GM19023 (cell line): Measurements from ENCODE around the gene SPEM2.

ENCODE experiments used
- ATAC-seq: cut with Tn5 transposase; IDR thresholded peaks from one replicate; pipeline ENCODE4 v1.9.1; 2021; ENCODE audit warnings: mild to moderate bottlenecking, moderate library complexity; ENCODE audit not compliant: unreplicated experiment

The SPEM2 gene

DNA sequence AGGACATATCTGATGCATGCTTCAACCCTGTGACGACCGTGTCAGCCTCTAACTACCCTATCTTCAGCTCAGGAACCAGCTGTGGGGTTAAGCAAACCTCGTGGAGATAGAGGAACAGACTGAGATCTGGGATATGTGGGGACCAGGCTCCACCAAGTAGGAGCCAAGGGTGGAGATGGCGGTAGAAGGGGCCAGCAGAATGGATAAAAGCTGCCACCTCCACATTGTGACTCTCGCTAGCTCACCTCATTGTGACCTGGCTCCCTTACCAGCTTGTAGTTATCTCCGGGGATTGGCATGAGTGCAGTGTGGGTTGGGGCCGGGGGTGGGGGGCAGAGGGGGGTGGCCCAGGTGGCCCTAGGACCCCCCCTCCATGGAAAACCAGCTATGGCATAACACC is at the start of gene SPEM2:
SPEM2 (plus strand) TSS at position 301 of the 400 bp plus-strand sequence; CDS start at position 374, 73 bp downstream.
- no peak for ATAC-seq

DNA sequence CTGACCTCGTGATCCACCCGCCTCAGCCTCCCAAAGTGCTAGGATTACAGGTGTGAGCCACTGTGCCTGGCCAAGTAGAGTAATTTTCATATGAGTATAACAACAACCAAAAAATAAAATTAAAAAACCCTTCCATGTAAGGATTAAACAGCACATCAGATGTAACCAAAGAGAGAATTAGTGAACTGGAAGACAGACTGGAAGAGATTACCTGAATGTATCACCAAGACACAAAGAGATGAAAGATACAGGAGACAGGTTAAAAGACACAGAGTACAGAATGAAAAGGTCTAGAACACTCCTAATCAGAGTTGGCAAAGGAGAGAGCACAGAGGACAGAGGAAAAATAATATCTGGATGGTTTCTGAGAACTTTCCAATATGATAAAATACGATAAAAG is 46.3 kb upstream of the SPEM2 start:
- ATAC-seq = no peak

DNA sequence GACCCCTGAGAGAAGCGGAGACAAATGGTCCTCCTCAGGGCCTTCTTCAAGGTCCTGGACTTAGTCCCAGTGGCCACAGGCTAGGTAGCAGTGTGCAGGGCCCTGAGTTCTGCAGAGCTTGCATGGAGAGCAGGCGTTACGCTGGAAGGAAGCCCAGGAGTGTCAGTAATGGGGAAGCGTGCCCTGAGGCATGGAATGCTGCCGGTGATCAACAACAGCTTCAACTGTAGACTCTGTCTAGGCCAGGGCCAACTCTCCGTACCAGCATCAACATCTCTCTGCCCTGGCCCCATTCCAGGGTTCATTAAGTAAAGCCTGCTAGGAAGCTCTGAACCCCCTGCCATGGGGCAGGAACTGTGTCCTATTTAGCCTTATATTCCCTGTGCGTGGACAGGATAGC is 45.1 kb upstream of the SPEM2 start:
- no peak for ATAC-seq

DNA sequence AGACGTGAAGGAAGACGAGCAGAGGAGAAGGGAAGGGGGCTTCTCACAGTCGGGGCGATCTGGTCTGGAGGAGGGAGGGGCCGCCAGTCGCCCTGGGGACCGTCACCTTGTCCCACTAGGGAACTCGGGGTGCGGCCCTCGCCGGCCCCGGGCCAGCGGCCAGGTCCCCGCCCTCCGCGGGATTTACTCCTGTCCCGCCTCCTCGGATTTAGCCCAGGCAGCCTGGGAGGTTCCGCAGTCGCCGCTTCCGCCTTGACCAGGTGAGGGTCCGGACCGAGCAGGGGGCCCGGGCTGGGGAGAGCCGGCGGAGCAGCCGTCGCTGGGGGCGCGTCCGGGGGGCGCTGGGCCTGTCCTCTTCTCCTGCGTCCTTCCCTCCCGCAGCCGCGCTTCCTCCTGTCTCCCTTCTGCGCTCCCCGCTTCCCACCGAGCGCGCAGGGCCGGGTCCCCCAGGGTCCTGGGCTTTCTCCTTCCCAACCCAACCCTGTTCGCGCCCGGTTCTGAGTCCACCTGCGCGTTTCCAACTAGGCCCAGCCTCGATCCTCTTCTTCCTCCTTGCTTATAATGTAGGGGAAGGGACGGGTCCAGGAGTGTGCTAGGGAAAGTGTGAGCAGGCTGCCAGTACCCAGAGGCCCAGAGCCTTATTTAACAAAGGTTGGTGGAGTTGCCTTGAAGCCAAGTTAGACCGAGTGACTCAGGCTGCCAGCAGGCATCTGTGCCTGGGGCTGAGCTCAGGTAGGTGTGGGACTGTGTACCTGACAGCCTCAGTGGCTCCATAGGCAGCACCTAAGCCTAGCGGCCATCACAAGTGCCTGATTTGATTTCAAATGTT is 44.3 kb upstream of the SPEM2 start, which contains the start of gene TNK1:
TNK1 (plus strand) TSS at position 235 of the 829 bp plus-strand sequence. CDS start 1,838 bp downstream, outside the sequence.
- ATAC-seq = no peak

DNA sequence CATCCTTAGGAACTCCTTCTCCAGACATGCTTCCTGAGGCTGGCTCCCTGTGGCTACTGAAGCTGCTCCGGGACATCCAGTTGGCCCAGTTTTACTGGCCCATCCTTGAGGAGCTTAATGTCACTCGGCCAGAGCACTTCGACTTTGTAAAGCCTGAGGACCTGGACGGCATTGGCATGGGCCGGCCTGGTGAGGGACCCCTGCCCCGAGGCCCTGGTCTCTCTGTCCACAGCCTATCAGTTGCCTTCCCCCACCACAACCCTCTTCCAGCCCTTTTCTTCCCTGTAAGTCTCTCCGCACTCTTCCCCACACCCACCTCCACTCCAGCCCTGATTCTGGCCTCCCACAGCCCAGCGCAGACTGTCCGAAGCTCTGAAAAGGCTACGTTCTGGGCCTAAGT is 42.5 kb upstream of the SPEM2 start:
- no peak for ATAC-seq

DNA sequence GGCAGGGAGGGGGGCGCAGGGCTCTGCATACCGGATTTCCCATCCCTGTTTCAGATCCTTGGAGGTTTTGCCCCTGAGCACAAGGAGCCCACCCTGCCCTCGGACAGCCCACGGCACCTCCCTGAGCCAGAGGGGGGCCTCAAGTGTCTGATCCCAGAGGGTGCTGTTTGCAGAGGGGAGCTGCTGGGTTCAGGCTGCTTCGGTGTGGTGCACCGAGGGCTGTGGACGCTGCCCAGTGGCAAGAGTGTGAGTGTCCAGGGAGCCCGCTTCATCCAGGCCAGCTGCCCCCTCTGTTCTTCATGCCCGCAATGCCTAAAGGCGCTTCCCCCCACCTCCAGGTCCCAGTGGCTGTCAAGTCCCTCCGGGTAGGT is 42.1 kb upstream of the SPEM2 start:
- ATAC-seq = no peak

DNA sequence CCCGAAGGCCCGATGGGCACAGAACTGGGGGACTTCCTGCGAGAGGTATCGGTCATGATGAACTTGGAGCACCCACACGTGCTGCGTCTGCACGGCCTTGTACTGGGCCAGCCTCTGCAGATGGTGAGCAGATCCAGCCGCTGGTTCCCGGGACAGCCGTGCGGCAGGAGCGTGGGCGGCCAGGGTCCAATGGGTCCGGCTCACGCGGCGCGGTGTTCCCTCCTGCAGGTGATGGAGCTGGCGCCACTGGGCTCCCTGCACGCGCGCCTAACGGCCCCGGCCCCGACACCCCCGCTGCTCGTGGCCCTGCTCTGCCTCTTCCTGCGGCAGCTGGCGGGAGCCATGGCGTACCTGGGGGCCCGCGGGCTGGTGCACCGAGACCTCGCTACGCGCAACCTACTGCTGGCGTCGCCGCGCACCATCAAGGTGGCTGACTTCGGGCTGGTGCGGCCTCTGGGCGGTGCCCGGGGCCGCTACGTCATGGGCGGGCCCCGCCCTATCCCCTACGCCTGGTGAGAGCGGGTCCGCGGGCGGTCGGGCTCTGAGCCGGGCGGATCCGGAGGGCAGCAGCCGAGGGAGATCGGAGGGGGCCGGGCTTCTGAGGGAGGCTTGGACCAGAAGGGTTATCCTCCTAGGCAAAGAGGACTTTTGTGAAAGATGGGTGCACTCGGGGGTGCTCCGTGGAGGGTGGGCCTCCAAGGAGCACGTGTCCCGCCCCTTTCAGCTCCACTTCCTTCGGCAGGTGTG is 41.5 kb upstream of the SPEM2 start:
- ATAC-seq = peak; percentile 70

DNA sequence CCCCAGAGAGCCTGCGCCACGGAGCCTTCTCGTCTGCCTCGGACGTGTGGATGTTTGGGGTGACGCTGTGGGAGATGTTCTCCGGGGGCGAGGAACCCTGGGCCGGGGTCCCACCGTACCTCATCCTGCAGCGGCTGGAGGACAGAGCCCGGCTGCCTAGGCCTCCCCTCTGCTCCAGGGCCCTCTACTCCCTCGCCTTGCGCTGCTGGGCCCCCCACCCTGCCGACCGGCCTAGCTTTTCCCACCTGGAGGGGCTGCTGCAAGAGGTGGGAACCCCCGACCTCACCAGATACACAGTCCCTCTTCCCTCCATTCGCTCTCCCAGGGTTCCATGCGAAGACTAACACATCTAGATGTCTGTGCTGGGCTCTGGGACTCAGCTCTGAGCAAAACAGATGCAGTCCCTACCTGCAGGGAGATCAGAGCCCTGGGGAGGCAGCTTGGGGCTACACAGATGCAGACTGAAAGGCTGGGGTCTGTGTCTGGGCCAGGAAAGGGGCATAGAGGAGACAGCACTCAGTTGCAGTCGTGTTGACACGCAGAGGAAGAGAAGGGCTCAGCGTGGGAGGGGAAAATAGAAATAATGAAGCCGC is 40.8 kb upstream of the SPEM2 start:
- no peak for ATAC-seq

DNA sequence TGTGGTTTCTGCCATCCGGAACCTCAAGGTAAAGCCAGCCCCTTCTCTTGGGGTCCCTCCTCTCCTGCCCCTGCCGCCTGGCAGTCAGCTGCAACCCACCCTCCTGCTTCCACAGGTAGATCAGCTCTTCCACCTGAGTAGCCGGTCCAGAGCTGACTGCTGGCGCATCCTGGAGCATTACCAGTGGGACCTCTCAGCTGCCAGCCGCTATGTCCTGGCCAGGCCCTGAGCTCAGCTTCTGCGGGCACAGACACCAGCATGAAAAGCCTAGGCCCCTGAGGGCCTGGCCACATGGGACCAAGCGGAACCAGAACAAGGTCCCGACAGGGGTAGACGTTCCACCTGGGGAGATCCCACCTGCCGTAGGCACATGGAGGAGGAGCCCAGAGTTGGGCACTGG is 36.6 kb upstream of the SPEM2 start:
- no peak for ATAC-seq

DNA sequence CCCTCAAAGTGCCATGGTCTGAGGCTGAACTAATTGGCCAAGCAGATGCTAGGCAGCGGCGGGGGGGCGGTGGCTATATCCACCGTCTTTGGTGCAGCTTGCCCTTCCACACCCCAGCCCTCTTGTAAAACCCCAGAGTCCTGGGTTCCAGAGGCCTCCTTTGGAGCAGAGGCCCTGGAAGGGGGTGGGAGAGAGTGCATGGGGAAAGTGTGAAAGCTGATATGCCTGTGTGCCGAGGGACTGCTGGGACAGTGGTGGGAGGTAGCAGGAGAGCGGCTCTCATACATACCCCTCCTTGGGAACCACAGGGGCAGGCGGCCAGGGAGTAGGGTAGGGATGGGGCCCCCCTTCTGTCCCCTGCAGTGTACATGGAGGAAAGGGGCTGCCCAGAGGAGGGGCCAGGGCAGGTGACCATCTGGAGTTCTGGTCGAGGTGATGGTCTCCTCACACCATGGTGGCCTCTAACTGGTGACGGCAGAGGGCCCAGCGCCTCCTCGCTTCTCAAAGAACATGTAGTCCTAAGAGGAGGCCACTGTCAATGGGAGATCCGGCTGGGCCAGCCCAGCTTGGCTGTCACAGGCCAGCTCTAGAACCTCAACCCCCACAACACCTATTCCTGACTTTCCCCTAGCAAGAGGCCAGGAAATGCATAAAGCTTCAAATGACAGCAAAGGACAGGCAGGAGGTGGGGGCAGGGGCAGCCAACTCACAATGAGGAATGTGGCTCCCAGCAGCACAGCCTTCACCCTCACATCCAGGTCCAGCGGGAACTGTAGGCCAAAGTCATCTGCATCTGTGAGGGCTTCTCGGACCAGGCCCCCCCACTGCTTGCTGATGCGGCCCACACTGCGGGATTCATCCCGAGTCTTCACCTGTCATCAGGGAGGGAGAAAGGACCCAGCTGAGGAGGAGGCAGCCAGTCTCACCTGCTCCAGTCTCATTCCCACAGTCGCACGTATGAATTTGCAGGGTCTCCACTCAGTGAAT is 35.2 kb upstream of the SPEM2 start:
- ATAC-seq = no peak

DNA sequence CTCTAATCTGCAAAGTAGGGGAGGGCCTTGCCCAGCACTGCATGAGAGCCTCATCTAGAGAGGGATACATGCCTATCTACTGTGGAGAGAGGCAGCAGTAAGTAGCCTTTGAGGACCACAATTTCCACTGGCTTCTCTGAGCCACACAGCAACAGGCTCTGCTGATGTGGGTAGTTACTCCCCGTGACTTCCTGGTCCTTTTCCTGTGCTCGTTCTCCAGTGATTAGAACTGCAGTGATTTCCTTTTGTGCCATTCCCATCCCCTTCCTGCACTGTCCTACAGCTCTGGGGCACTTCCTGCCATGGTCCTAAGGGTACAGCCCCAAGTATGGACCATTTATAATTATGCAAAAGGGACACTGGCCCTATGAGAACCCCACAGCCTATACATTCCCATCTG is 34.1 kb upstream of the SPEM2 start:
- no peak for ATAC-seq

DNA sequence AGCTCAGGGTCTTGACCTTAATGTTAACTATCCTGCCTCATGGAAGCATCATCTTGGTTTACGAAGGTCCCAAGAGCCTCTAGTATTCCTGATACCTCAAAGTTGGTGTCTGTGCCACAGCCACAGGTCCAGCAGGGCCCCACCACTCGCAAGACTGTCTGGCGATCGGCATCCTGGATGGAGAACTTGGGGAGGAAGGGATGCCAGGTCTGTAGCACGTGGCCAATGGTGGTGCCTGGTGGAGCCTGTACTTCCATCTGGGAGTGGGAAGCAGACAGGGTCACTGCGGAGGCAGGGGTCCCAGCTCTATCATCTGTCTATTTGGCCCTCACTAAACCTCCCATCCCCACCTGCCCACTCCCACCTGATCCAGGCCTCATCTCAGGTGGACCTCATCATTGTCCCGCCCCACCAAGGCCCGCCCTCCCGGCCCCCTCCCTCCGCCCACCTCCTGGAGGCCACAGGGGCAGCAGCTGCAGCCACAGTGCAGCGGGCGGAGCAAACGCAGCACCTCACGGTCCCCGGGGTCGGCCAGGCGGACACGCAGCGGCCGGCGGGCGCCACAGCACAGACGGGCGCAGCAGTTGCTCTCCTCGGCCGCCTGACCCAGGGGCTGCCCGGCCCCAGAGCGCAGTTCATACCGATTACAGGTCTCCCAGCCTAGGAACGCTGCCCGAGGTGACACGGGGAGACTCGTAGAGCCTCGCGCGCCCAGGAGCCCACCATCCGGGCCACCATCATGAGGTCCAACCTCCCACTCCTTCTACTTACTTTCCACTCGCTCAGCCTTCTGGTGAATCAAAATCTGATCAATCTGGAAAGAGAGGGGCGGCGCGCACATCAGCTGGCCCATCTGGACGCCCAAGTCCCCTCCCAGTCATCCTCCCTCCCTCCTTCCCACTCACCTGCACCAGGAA is 32.5 kb upstream of the SPEM2 start:
- no peak for ATAC-seq

DNA sequence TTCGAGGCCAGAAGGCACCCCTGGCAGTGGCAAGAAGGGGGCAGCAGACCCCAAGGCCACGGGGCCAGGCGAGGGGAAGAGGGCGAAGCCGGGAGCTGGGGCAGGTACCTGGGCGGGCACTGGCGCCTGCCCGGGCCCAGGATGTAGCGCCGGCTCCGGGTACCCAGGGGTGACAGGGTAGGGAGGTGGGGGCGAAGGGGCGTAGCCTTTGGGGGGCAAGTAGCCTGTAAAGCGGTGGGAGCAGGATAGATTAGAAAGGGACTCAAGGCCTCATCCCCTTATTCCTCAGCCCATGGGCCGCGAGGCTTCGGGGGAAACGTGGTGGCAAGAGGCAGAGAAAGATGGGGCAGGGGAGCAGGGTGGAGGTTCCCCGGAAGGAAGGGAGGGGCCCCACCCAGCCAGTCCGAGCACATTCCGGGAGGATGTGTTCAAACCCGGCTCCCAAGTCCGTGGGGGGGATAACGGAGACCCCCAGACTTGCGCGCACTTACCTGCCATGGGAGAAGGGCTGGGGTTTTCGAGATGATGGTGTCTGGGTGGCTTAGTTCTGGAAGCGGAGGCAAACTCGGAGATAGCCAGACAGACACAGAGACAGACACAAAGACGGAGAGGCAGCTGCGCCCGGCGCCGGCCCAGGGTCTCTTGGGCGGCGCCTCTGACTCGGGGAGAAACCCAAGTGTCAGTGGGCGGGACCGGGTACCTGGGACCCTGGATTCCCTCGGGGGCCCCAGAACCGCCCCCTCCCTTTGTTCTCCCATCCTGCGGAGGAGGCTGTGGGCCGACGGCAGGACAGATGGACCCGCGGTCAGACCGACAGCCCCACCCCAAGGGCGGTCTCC is 31.6 kb upstream of the SPEM2 start:
- peak; percentile 40 for ATAC-seq

DNA sequence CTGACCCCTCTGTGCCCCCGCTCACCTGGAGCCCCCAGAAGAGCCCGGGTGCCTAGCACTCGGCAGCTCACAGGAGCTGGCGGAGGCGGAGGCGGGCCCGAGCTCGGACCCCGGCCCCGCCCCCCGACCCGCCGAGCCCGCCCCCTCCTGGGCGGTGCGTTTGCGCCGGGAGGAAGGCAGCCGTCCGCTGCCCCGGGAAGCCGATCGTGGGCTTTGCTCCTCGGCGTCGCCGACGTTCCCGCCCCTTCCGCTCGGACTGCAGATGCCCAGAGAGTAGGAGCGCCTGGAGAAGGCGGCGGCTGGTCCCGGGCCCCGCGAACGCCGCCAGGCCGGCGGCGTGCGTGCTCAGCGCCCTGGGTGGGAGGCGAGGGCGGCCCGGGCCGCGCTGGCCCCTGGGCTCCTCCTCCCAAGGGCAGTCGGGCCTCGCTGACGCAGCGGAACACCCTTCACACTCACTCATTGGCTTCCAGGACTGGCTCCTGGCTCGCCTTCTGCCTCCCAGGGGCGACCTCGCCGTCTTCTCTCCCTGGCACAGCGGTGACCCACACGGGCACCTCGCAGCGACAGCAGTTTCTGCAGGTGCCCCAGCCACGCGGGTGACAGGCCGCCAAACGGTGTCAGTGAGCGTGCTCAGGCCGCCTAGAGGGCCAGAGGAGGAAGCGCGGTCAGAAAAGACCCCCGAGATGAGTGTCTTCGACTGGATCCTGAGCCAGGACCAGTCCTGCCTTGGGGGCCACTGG is 30.8 kb upstream of the SPEM2 start, which contains the start of gene PLSCR3:
PLSCR3 (minus strand) TSS at position 74 of the 740 bp plus-strand sequence. CDS start 415 bp downstream, outside the sequence.
- ATAC-seq = peak; percentile 86

DNA sequence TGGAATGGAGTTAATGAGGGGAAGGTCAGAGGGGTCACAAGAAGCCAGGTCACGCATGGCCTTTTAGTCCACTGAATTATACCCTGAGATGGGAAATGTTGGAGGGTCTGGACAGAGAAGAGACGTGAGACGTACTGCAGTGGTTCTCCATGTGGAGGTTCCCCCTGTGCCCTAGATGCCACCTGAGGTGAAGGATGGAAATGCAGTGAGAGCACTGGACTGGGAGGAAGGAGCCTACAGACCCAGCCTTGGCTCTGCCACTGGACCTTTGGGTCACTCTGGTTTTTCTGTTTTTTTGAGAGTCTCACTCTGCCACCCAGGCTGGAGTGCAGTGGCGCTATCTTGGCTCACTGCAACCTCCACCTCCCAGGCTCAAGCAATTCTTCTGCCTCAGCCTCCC is 29.3 kb upstream of the SPEM2 start:
- ATAC-seq = no peak

DNA sequence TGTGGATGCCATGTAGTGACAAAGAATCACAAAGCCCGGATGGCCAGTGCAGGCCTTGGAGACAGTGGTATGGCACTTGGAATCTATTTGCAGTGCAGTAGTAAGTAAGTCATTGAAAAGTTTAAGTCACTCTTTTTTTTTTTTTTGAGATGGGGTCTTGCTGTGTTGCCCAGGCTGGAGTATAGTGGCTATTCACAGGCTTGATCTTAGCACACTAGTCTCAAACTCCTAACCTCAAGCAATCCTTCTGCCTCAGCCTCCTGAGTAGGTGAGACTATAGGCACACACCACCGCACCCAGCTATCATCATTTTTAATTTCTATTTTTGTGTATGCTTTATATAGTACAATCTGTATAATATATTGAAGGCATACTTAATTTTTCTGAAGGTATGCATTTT is 26.8 kb upstream of the SPEM2 start:
- ATAC-seq = no peak

DNA sequence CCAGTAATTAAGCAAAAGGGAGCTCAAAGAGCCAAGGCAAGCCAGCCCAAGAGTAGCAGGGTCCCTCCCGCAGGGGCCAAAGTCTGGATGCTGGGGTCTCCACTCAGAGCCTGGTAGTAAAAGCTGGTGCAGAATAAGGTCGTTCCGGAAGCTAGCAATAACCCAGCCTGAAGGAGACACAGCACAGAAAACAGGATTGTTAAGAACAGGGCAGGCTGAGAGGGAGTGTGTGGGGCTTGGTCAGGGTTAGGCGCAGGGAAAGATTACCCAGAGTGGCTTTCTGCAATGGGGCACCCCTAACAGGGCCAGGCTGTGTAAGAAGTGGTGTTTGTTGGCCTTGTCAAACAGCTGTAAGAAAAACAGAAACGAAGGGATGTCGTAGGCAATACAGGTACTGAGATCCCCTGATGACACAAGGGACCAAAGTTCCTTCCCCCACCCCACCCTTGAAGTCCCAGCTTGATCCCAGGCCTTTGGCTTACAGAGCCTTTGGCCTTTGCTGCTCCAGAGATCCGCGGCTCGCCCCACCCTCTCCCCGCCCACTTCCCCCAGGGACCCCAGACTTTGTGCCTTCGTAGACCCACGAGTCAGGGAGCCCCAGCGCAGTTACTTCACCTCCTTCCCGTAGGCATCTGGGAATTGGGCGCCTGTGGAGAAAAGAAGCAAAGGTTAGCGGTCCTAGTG is 22.2 kb upstream of the SPEM2 start:
- no peak for ATAC-seq

DNA sequence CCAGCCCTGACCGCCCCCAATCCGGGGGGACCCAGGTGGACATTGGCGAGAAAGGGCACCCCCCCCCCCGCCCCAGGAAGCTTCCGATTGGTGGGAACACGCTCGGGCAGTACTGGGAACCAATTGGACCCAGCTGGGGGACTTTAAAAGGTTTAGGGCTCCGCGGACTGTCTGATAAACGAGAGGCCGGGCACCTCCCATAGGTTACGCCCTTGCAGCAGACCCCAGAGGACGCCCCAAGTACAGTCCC is 21.8 kb upstream of the SPEM2 start:
- ATAC-seq = no peak
